Ishikawa (cell line): ENCODE results near the gene CCDC91.

Experiments used
- CEBPB ChIP-seq: IDR thresholded peaks from 2 replicates; pipeline ENCODE4 v1.6.1; 2012
- CREB1 ChIP-seq: IDR thresholded peaks from 2 replicates; pipeline ENCODE4 v1.6.1; 2012; ENCODE audit warnings: low read depth
- EGR1 ChIP-seq: IDR thresholded peaks from 2 replicates; pipeline ENCODE4 v1.6.1; 2012
- EP300 ChIP-seq: IDR thresholded peaks from 2 replicates; pipeline ENCODE4 v1.6.1; 2012; ENCODE audit warnings: borderline replicate concordance
- FOXM1 ChIP-seq: IDR thresholded peaks from 2 replicates; pipeline ENCODE4 v1.6.1; 2012; ENCODE audit warnings: low read depth, borderline replicate concordance
- MAX ChIP-seq: IDR thresholded peaks from 2 replicates; pipeline ENCODE4 v1.6.1; 2012
- NFIC ChIP-seq: IDR thresholded peaks from 2 replicates; pipeline ENCODE4 v1.6.1; 2012
- RAD21 ChIP-seq: IDR thresholded peaks from 2 replicates; pipeline ENCODE4 v1.6.1; 2012; ENCODE audit warnings: low read depth
- REST ChIP-seq: IDR thresholded peaks from 2 replicates; pipeline ENCODE4 v1.6.1; 2012; ENCODE audit warnings: low read depth, mild to moderate bottlenecking
- TAF1 ChIP-seq: IDR thresholded peaks from 2 replicates; pipeline ENCODE4 v1.6.1; 2012; ENCODE audit warnings: low read depth, mild to moderate bottlenecking
- TCF12 ChIP-seq: IDR thresholded peaks from 2 replicates; pipeline ENCODE4 v1.6.1; 2012; ENCODE audit warnings: low read depth
- TEAD4 ChIP-seq: IDR thresholded peaks from 2 replicates; pipeline ENCODE4 v1.6.1; 2012
- USF1 ChIP-seq: IDR thresholded peaks from 2 replicates; pipeline ENCODE4 v1.6.1; 2012
- YY1 ChIP-seq: IDR thresholded peaks from 2 replicates; pipeline ENCODE4 v1.6.1; 2012; ENCODE audit warnings: low read depth
- ZBTB7A ChIP-seq: IDR thresholded peaks from 2 replicates; pipeline ENCODE4 v1.6.1; 2012; ENCODE audit warnings: low read depth

CCDC91 gene

GRCh38 chr12:28316049-28316448, 125.8 kb downstream of the CCDC91 start:
- TF ChIP-seq NFIC (no peak), YY1 (no peak)

- TF ChIP-seq FOXM1 = no peak
- TF ChIP-seq TAF1 = no peak
- no peak for TF ChIP-seq CREB1
- TF ChIP-seq EP300 = no peak
- TF ChIP-seq TCF12 = no peak
- no peak for TF ChIP-seq CEBPB
- TF ChIP-seq RAD21 = no peak
- no peak for TF ChIP-seq TEAD4
- TF ChIP-seq USF1 = no peak
- no peak for TF ChIP-seq REST
- TF ChIP-seq ZBTB7A = no peak
- TF ChIP-seq MAX = no peak
- no peak for TF ChIP-seq NFIC
- no peak for TF ChIP-seq EGR1
- no peak for TF ChIP-seq YY1
Observed at GRCh38 chr12:28318273-28318672, 128.0 kb downstream of the CCDC91 start.

GRCh38 chr12:28320353-28320752, 130.1 kb downstream of the CCDC91 start:
- no peak for TF ChIP-seq TAF1
- no peak for TF ChIP-seq NFIC
- TF ChIP-seq REST = no peak
- no peak for TF ChIP-seq EP300
- no peak for TF ChIP-seq RAD21
- TF ChIP-seq TCF12 = no peak
- no peak for TF ChIP-seq ZBTB7A
- no peak for TF ChIP-seq USF1
- no peak for TF ChIP-seq YY1

- TF ChIP-seq FOXM1 = no peak
- TF ChIP-seq ZBTB7A = no peak
- no peak for TF ChIP-seq MAX
- no peak for TF ChIP-seq TCF12
- TF ChIP-seq YY1 = no peak
- no peak for TF ChIP-seq RAD21
- no peak for TF ChIP-seq TEAD4
- no peak for TF ChIP-seq EGR1
- TF ChIP-seq REST = no peak
- TF ChIP-seq TAF1 = no peak
- TF ChIP-seq CEBPB = no peak
- TF ChIP-seq USF1 = no peak
Observed at GRCh38 chr12:28327722-28328121, 137.5 kb downstream of the CCDC91 start.

- TF ChIP-seq CREB1 (no peak), EP300 (no peak), YY1 (no peak), NFIC (no peak)
Observed at GRCh38 chr12:28328967-28329366, 138.7 kb downstream of the CCDC91 start.
